Neural progenitor cell (in vitro differentiated cells): ENCODE measurements around the gene PPFIA4. TPM values are rescaled to one million over a fixed set of nuclear protein-coding genes. Genes with fewer than 3 reads are reported as not detected.
A peak's percentile ranks its signal among the peaks of the same experiment; 100 is the strongest.

ENCODE experiments used
- DNase-seq: peaks from one replicate; pipeline ENCODE4 v3.0.0-alpha.2; 2016; ENCODE audit warnings: low spot score
- H2AFZ ChIP-seq: fragments of 200-600 bp; sonication (generic); replicated peaks from 2 replicates; pipeline ENCODE4 v1.6.1; 2016; ENCODE audit warnings: antibody characterized with exemption
- H3F3A ChIP-seq: fragments of 200-600 bp; sonication (generic); 2 replicates; pipeline ENCODE4 v1.6.1; 2016; ENCODE audit warnings: antibody characterized with exemption, low read depth
- H3K27ac ChIP-seq: fragments of 200-600 bp; sonication (generic); 2 replicates; pipeline ENCODE4 v1.5.1; 2016; ENCODE audit warnings: mild to moderate bottlenecking
- H3K27me3 ChIP-seq: fragments of 200-600 bp; sonication (generic); 2 replicates; pipeline ENCODE4 v1.6.1; 2016; ENCODE audit warnings: mild to moderate bottlenecking, moderate library complexity
- H3K36me3 ChIP-seq: fragments of 200-600 bp; sonication (generic); 2 replicates; pipeline ENCODE4 v1.5.1; 2016
- H3K4me1 ChIP-seq: fragments of 200-600 bp; sonication (generic); 2 replicates; pipeline ENCODE4 v1.6.1; 2016; ENCODE audit warnings: mixed run types
- H3K4me2 ChIP-seq: fragments of 200-600 bp; sonication (generic); 2 replicates; pipeline ENCODE4 v1.6.1; 2016
- H3K4me3 ChIP-seq: fragments of 200-600 bp; sonication (generic); 2 replicates; pipeline ENCODE4 v1.5.1; 2016
- H3K79me2 ChIP-seq: fragments of 200-600 bp; sonication (generic); 2 replicates; pipeline ENCODE4 v1.6.1; 2016; ENCODE audit warnings: low read depth
- H3K9ac ChIP-seq: fragments of 200-600 bp; sonication (generic); 2 replicates; pipeline ENCODE4 v1.6.1; 2016
- H3K9me3 ChIP-seq: fragments of 200-600 bp; sonication (generic); 2 replicates; pipeline ENCODE4 v1.5.1; 2016; ENCODE audit warnings: low read depth
- H4K20me1 ChIP-seq: fragments of 200-600 bp; sonication (generic); 2 replicates; pipeline ENCODE4 v1.6.1; 2016; ENCODE audit warnings: low read depth
- H3K27ac Mint-ChIP-seq: 3 replicates; pipeline ENCODE4 v1.8.0; 2021; ENCODE audit warnings: mixed read lengths
- H3K27me3 Mint-ChIP-seq: 2 replicates; pipeline ENCODE4 v1.8.0; 2022; ENCODE audit warnings: low read depth, mild to moderate bottlenecking, inconsistent platforms, moderate library complexity, mixed read lengths; ENCODE audit not compliant: insufficient read depth
- H3K36me3 Mint-ChIP-seq: 3 replicates; pipeline ENCODE4 v1.8.0; 2021; ENCODE audit warnings: mixed read lengths
- H3K4me1 Mint-ChIP-seq: 3 replicates; pipeline ENCODE4 v1.8.0; 2021; ENCODE audit warnings: mixed read lengths
- H3K4me3 Mint-ChIP-seq: 3 replicates; pipeline ENCODE4 v1.8.0; 2021; ENCODE audit warnings: mild to moderate bottlenecking, moderate library complexity, mixed read lengths
- H3K9me3 Mint-ChIP-seq: 3 replicates; pipeline ENCODE4 v1.8.0; 2020; ENCODE audit warnings: mixed read lengths
- EZH2 ChIP-seq: fragments of 200-600 bp; sonication (generic); IDR thresholded peaks from 2 replicates; pipeline ENCODE4 v1.6.1; 2017; ENCODE audit warnings: antibody characterized with exemption, mild to moderate bottlenecking, moderate library complexity
- EZH2phosphoT487 ChIP-seq: fragments of 200-600 bp; sonication (generic); IDR thresholded peaks from 2 replicates; pipeline ENCODE4 v1.6.1; 2017; ENCODE audit warnings: antibody characterized with exemption
- total RNA-seq: library from RNA; depleted of rRNA; stranded (reverse); fragments of >200 nt; gene quantifications from 2 replicates; pipeline ENCODE4 v1.2.3, GENCODE V29; 2015; ENCODE audit warnings: low replicate concordance
- TF ChIP-seq, protein P1 (sequence below): fragments of 200-600 bp; sonication (generic); IDR thresholded peaks from 2 replicates; pipeline ENCODE4 v1.5.1; 2017; ENCODE audit warnings: antibody characterized with exemption, mild to moderate bottlenecking

PPFIA4 gene
- total RNA-seq, 1 donor from 2014 or later, result 23.5 TPM

DNA sequence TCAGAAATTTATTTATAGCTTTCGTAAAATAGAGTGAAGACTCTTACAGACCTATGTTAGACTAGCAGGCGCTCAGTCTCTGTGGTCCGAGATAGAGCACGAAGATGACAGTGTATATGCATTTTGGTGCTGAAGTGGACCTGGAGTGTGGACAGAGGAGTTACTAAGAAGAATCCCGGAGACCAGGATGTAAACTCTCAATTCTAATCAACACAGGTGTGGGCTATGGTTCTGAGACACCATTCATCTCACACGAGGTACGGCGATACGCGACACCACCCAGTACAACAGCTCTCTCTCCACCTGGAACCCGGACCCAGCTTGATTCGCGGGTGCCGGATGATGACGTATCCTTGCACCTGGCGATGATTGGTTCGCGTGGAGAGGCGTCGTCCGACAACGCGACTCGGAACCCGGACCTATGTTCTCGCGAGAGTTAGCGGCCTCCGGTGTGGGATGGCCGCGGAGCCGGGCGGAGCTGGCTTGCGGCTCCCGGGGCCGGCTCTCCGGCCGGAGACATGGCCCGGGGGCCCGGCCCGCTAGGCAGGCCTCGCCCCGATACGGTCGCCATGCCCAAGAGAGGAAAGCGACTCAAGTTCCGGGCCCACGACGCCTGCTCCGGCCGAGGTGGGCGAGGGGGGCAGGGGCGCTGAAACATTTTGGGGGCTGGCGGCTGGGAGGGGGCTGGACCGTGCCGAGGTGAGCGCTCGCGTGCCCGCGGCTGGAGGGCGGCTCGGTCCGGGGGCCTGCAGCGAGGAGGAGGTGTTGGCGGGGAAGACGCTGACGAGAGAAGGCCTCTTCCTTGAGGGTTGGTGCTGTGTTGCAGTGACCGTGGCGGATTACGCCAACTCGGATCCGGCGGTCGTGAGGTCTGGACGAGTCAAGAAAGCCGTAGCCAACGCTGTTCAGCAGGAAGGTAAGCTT lies 19.1 kb upstream of the PPFIA4 start, which contains the start of gene TMEM183A:
TSS of gene TMEM183A (plus strand) at position 427 of the 924 bp plus-strand sequence. CDS start at position 519, 92 bp downstream.
- Histone ChIP-seq H3K4me2 (peak within 1 kb of the TSS; percentile 94), H3F3A (peaks cover 13% of the 10 kb centered on the region), H4K20me1 (peaks cover 9% of the 10 kb centered on the region), H3K4me1 (peaks cover 9% of the 10 kb centered on the region), H3K27ac (peak within 1 kb of the TSS; percentile 86), H3K4me3 (peak within 1 kb of the TSS; percentile 70), H3K9me3 (no peaks in the 10 kb centered on the region), H3K9ac (peak within 1 kb of the TSS; percentile 95), H3K27me3 (no peaks in the 10 kb centered on the region), H2AFZ (peak within 1 kb of the TSS; percentile 73), H3K36me3 (peaks cover 17% of the 10 kb centered on the region), H3K79me2 (peaks cover 48% of the 10 kb centered on the region)
- Mint-ChIP-seq H3K27me3 (no peaks in the 10 kb centered on the region), H3K4me1 (peaks cover 20% of the 10 kb centered on the region), H3K4me3 (peak within 1 kb of the TSS; percentile 100), H3K36me3 (peaks cover 19% of the 10 kb centered on the region), H3K9me3 (no peaks in the 10 kb centered on the region), H3K27ac (peak within 1 kb of the TSS; percentile 97)
- TF ChIP-seq, protein P1, sequence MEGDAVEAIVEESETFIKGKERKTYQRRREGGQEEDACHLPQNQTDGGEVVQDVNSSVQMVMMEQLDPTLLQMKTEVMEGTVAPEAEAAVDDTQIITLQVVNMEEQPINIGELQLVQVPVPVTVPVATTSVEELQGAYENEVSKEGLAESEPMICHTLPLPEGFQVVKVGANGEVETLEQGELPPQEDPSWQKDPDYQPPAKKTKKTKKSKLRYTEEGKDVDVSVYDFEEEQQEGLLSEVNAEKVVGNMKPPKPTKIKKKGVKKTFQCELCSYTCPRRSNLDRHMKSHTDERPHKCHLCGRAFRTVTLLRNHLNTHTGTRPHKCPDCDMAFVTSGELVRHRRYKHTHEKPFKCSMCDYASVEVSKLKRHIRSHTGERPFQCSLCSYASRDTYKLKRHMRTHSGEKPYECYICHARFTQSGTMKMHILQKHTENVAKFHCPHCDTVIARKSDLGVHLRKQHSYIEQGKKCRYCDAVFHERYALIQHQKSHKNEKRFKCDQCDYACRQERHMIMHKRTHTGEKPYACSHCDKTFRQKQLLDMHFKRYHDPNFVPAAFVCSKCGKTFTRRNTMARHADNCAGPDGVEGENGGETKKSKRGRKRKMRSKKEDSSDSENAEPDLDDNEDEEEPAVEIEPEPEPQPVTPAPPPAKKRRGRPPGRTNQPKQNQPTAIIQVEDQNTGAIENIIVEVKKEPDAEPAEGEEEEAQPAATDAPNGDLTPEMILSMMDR, result no peak
- TF ChIP-seq EZH2 (no peak), EZH2phosphoT487 (no peak)
- peak; percentile 99 for DNase-seq

DNA sequence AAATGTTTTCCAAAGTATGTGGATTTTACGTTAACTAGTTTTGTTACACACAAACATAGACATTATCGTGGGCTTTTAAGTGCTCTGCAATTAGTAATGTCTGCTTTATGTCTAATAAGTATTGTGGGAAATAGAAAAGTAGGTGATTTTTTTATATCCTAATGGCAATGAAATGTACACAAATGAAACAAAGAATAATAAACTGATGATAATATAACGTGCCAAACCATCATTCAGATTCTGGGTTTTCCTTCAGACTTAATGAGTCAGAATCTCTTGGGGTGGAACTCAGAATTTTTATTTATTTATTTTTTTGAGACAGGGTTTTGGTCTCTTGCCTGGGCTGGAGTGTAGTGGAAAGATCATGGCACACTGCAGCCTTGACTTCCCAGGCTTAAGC lies 17.1 kb upstream of the PPFIA4 start:
- Histone ChIP-seq H3K79me2 (peaks cover 64% of the 10 kb centered on the region), H3K4me1 (peaks cover 9% of the 10 kb centered on the region), H4K20me1 (peaks cover 9% of the 10 kb centered on the region), H3K4me2 (no peak overlapping the region), H3K27me3 (no peaks in the 10 kb centered on the region), H3K27ac (no peak overlapping the region), H2AFZ (no peak overlapping the region), H3F3A (peaks cover 13% of the 10 kb centered on the region), H3K9me3 (no peaks in the 10 kb centered on the region), H3K9ac (no peak overlapping the region), H3K4me3 (peak overlapping the region; percentile 70), H3K36me3 (peaks cover 17% of the 10 kb centered on the region)
- peaks cover 27% of the 10 kb centered on the region for H3K36me3 Mint-ChIP-seq
- peaks cover 2% of the 10 kb centered on the region for H3K27me3 Mint-ChIP-seq
- peaks cover 20% of the 10 kb centered on the region for H3K4me1 Mint-ChIP-seq
- no peak overlapping the region for H3K27ac Mint-ChIP-seq
- no peak for TF ChIP-seq EZH2
- TF ChIP-seq, protein P1, result no peak
- no peak for TF ChIP-seq EZH2phosphoT487
- H3K4me3 Mint-ChIP-seq, result peak overlapping the region; percentile 100
- no peaks in the 10 kb centered on the region for H3K9me3 Mint-ChIP-seq
- no peak for DNase-seq

DNA sequence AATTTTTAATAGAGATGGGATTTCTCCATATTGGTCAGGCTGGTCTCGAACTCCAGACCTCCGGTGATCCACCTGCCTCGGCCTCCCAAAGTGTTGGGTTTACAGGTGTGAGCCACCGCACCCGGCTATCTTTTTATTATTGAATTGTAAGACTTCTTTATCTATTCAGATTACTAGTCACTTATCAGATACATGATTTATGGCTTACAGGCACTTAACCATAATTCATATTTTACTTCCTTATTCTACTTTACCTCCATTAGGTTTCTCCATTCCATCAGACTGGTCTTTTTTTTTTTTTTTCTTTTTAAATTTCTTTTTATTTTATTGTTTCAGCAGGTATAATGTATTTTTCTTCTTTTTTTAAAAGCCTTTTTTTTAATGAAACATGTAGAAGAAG lies 14.7 kb upstream of the PPFIA4 start:
- peaks cover 39% of the 10 kb centered on the region for H3K36me3 Mint-ChIP-seq
- H3K27ac ChIP-seq, result no peak overlapping the region
- H3K9ac ChIP-seq, result no peak overlapping the region
- H3K27ac Mint-ChIP-seq, result no peak overlapping the region
- no peak overlapping the region for H2AFZ ChIP-seq
- no peak overlapping the region for H3K4me3 ChIP-seq
- no peak for TF ChIP-seq EZH2
- no peak for TF ChIP-seq EZH2phosphoT487
- TF ChIP-seq, protein P1, result no peak
- H3K27me3 Mint-ChIP-seq, result peaks cover 2% of the 10 kb centered on the region
- H3K79me2 ChIP-seq, result peaks cover 69% of the 10 kb centered on the region
- no peak overlapping the region for H3K4me3 Mint-ChIP-seq
- H3K36me3 ChIP-seq, result peaks cover 17% of the 10 kb centered on the region
- peaks cover 14% of the 10 kb centered on the region for H3K4me1 Mint-ChIP-seq
- H3K4me2 ChIP-seq, result no peak overlapping the region
- peaks cover 13% of the 10 kb centered on the region for H4K20me1 ChIP-seq
- no peaks in the 10 kb centered on the region for H3K9me3 ChIP-seq
- H3K4me1 ChIP-seq, result peaks cover 9% of the 10 kb centered on the region
- no peaks in the 10 kb centered on the region for H3K27me3 ChIP-seq
- H3K9me3 Mint-ChIP-seq, result no peaks in the 10 kb centered on the region
- peaks cover 7% of the 10 kb centered on the region for H3F3A ChIP-seq
- DNase-seq, result no peak
